Measurements from ENCODE around the gene COL18A1.

- no peak for TF ChIP-seq EZH2 (IDR thresholded peaks at IDR 0.05; ENCODE audit: borderline replicate concordance, low read depth, low read length)
- no peak for TF ChIP-seq PPARD (CRISPR knock-in tag; IDR thresholded peaks at IDR 0.05)
- TF ChIP-seq ZNF121 (CRISPR knock-in tag; conservative IDR thresholded peaks at IDR 0.05): no peak
- TF ChIP-seq CBX3 (IDR thresholded peaks at IDR 0.05; ENCODE audit: borderline replicate concordance in 1 of 2, low read length in 2 of 2): no peak
- peak in 1 of 2 experiments; percentile 61; a peak in 1 of 4 replicates for TF ChIP-seq KDM1A (IDR thresholded peaks at IDR 0.05)
Measured at GRCh38 chr21:45484318-45484717, 79.4 kb downstream of the COL18A1 start.
